ENCODE data around the gene SLC43A2.
"Not testable (repeated sequence)": the region's sequence is repeated elsewhere in the genome, so short reads cannot be mapped to it uniquely, and the experiment has no call there.

The SLC43A2 gene

GRCh38 chr17:1551741-1552140 is 76.9 kb downstream of the SLC43A2 start:
- H3K9me3 Mint-ChIP-seq = no peaks in the 10 kb centered on the region
- no peaks in the 10 kb centered on the region for H3K27me3 Mint-ChIP-seq
- H3K36me3 Mint-ChIP-seq = peaks cover 41 to 49% of the 10 kb centered on the region in 2 donors
- peak overlapping the region; percentile 25 for H3K27ac Mint-ChIP-seq
- peaks cover 29 to 46% of the 10 kb centered on the region in 2 donors for H3K4me1 Mint-ChIP-seq
- ATAC-seq (replicated peaks) (peak in 1 of 2 donors; percentile 15), DNase-seq (no peak)
- H3K4me3 Mint-ChIP-seq = peak overlapping the region in 1 of 2 donors; percentile 50

DNA sequence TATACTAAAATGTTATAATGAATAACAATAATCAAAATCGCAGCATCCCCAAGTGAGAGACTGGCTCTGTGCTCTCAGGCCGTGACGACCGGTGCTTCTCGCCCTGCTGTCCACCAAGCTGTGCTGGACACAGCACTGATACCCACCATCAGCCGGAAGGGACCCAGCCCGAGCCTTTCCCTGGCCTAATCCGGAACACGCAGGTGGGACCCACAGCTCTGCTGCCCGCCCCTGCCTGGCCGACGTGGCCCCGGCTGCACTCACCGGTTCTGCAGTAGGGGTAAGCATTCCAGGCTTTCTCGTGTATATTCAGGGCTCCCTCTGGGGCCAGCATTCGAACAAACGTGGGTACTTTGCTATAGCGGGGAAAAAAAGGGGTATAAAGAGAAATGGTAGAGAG is 80.6 kb downstream of the SLC43A2 start:
- no peaks in the 10 kb centered on the region for H3K9me3 Mint-ChIP-seq
- DNase-seq (no peak), ATAC-seq (replicated peaks) (no peak)
- no peaks in the 10 kb centered on the region for H3K27me3 Mint-ChIP-seq
- H3K4me1 Mint-ChIP-seq = peaks cover 8 to 9% of the 10 kb centered on the region in 2 donors
- no peak overlapping the region for H3K4me3 Mint-ChIP-seq
- no peak overlapping the region for H3K27ac Mint-ChIP-seq
- peaks cover 57 to 65% of the 10 kb centered on the region in 2 donors for H3K36me3 Mint-ChIP-seq

- peaks cover 56 to 65% of the 10 kb centered on the region in 2 donors for H3K36me3 Mint-ChIP-seq
- H3K4me3 Mint-ChIP-seq = no peak overlapping the region
- H3K27me3 Mint-ChIP-seq = no peaks in the 10 kb centered on the region
- no peak for ATAC-seq (replicated peaks)
- peak overlapping the region; percentile 78 for H3K27ac Mint-ChIP-seq
- DNase-seq = no peak
- no peaks in the 10 kb centered on the region for H3K9me3 Mint-ChIP-seq
- H3K4me1 Mint-ChIP-seq = peaks cover under 1 to 3% of the 10 kb centered on the region in 2 donors
Observed at GRCh38 chr17:1546292-1546922, 82.2 kb downstream of the SLC43A2 start.

GRCh38 chr17:1545618-1546017 is 83.0 kb downstream of the SLC43A2 start:
- no peak overlapping the region for H3K4me3 Mint-ChIP-seq
- H3K9me3 Mint-ChIP-seq = no peaks in the 10 kb centered on the region
- no peaks in the 10 kb centered on the region for H3K4me1 Mint-ChIP-seq
- DNase-seq (no peak), ATAC-seq (replicated peaks) (no peak)
- no peak overlapping the region for H3K27ac Mint-ChIP-seq
- H3K27me3 Mint-ChIP-seq = no peaks in the 10 kb centered on the region
- H3K36me3 Mint-ChIP-seq = peaks cover 58 to 65% of the 10 kb centered on the region in 2 donors

- H3K36me3 Mint-ChIP-seq = peaks cover 61 to 73% of the 10 kb centered on the region in 2 donors
- H3K27ac Mint-ChIP-seq = no peak overlapping the region
- DNase-seq (no peak), ATAC-seq (replicated peaks) (no peak)
- H3K9me3 Mint-ChIP-seq = no peaks in the 10 kb centered on the region
- peaks cover 0 to 4% of the 10 kb centered on the region in 2 donors for H3K4me1 Mint-ChIP-seq
- H3K4me3 Mint-ChIP-seq = no peak overlapping the region
- no peaks in the 10 kb centered on the region for H3K27me3 Mint-ChIP-seq
Observed at GRCh38 chr17:1542316-1542715, 86.3 kb downstream of the SLC43A2 start.

DNA sequence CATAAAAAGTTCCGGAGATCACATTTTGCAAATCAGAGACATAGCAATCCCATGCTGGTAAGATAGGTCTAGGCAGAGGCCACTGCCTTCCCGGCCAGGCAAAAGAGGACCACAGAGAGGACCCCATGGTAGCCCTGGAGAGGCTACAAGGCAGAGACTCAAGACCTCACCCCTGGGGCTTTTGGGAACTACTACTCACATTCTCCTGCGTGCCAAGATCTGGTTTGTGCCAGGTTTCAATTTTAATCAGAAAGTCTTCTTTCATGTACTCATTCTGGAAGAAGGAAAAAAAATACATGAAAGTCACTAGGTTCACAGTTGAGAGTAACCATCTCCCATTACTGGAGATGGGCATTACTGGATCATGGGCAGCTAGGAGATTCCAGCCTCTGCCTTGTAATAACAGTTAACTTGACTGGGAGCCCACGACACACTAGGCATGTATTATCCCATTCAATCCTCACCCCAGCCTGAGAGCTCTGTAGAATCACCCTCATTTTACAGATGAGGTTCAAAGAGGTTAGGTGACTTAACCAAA is 87.2 kb downstream of the SLC43A2 start:
- no peak for DNase-seq
- peaks cover 61 to 67% of the 10 kb centered on the region in 2 donors for H3K36me3 Mint-ChIP-seq

DNA sequence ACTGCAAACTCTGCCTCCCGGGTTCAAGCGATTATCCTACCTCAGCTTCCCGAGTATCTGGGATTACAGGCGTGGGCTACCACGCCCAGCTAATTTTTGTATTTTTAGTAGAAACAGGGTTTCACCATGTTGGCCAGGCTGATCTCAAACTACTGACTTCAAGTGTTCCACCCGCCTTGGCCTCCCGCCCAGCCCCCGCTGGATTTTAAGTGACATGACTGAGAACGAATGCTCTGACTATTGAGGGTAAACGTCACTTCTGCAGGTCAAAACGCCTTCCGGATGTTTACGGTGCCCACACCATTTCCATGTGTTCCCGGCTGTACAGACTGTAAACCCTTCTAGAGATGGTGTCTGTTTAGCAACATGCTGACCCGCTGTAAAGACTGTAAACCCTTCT is 88.8 kb downstream of the SLC43A2 start:
- H3K4me3 Mint-ChIP-seq = no peak overlapping the region
- no peak for DNase-seq
- peaks cover 0 to 4% of the 10 kb centered on the region in 2 donors for H3K4me1 Mint-ChIP-seq
- H3K27ac Mint-ChIP-seq = no peak overlapping the region
- no peaks in the 10 kb centered on the region for H3K27me3 Mint-ChIP-seq
- H3K9me3 Mint-ChIP-seq = no peaks in the 10 kb centered on the region
- H3K36me3 Mint-ChIP-seq = peaks cover 52 to 60% of the 10 kb centered on the region in 2 donors
- ATAC-seq (replicated peaks) = no peak

More for the DNA sequence above, 87.2 kb downstream of the SLC43A2 start:
- no peak overlapping the region for H3K27ac Mint-ChIP-seq
- no peak for ATAC-seq (replicated peaks)
- no peak overlapping the region for H3K4me3 Mint-ChIP-seq
- no peaks in the 10 kb centered on the region for H3K9me3 Mint-ChIP-seq
- H3K27me3 Mint-ChIP-seq = no peaks in the 10 kb centered on the region
- H3K4me1 Mint-ChIP-seq = peaks cover 0 to 4% of the 10 kb centered on the region in 2 donors

DNA sequence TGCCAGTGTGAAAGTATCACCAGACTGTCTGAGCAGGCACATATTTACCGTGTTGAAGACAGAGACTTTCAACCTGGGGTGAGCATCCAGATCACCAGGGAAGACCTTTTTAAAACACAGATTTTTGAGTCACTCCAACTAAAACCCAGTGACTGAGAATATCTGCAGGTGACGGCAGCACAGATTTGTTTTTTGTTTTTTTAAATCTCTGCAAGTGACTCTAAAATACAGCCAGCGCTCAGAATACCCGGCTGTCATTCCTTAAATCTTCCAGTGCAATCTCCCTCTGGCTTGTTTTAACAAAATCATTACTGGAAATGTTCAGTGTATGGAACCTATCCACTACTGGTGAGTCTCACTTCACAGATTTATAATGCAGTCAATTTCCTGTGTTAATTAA is 92.9 kb downstream of the SLC43A2 start:
- DNase-seq (no peak), ATAC-seq (replicated peaks) (no peak)
- Mint-ChIP-seq H3K4me1 (peaks cover 7 to 22% of the 10 kb centered on the region in 2 donors), H3K4me3 (no peak overlapping the region), H3K27me3 (no peaks in the 10 kb centered on the region), H3K27ac (no peak overlapping the region), H3K9me3 (no peaks in the 10 kb centered on the region), H3K36me3 (peaks cover 56 to 64% of the 10 kb centered on the region in 2 donors)

DNA sequence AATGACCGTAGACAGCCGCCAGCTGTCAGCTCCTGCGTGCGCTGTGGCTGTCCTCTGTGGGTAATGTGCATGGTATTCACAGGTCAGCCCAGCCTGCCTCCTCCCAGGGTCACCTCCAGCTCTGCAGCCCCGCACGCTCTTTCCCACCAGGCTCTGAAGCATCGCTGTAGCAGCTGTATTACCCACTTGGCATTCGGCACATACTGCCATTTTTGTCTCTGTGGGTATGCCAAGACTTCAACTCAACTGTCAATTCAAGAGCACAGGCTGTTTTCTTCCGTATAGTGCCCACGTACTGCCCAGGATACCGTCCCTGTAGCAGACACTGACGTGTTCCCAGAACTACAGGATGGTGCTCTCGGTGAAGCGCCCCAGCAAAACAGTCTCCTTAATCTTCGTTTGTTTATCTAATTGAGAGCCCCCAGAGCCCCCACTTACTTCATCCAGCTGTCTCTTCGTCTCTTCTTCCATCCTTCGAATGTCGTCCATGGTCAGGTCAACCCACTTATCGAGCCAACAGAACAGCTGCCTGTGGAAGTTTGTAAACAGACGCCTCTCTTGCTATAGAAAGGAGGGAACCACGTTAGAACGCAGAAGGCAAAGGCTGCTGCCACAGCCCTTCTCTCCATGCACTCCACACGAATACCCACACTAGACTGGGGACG is 94.8 kb downstream of the SLC43A2 start:
- H3K27me3 Mint-ChIP-seq = no peaks in the 10 kb centered on the region
- H3K9me3 Mint-ChIP-seq = no peaks in the 10 kb centered on the region
- H3K36me3 Mint-ChIP-seq = peaks cover 48 to 56% of the 10 kb centered on the region in 2 donors
- H3K4me1 Mint-ChIP-seq = peaks cover 11 to 24% of the 10 kb centered on the region in 2 donors
- H3K27ac Mint-ChIP-seq = no peak overlapping the region
- DNase-seq = no peak
- no peak for ATAC-seq (replicated peaks)
- H3K4me3 Mint-ChIP-seq = no peak overlapping the region

- peak; percentile 20 for DNase-seq
- no peaks in the 10 kb centered on the region for H3K27me3 Mint-ChIP-seq
- peaks cover 11 to 24% of the 10 kb centered on the region in 2 donors for H3K4me1 Mint-ChIP-seq
- ATAC-seq (replicated peaks) = peak; percentile 81 to 92
- H3K4me3 Mint-ChIP-seq = no peak overlapping the region
- no peak overlapping the region for H3K27ac Mint-ChIP-seq
- H3K9me3 Mint-ChIP-seq = no peaks in the 10 kb centered on the region
- peaks cover 50 to 57% of the 10 kb centered on the region in 2 donors for H3K36me3 Mint-ChIP-seq
Observed at GRCh38 chr17:1532836-1533602, 95.6 kb downstream of the SLC43A2 start.

- Mint-ChIP-seq H3K9me3 (no peaks in the 10 kb centered on the region), H3K27ac (no peak overlapping the region), H3K27me3 (no peaks in the 10 kb centered on the region), H3K4me1 (peaks cover 11 to 24% of the 10 kb centered on the region in 2 donors), H3K36me3 (peaks cover 41 to 50% of the 10 kb centered on the region in 2 donors), H3K4me3 (no peak overlapping the region)
- ATAC-seq (replicated peaks) = no peak
- no peak for DNase-seq
Observed at GRCh38 chr17:1529863-1530262, 98.8 kb downstream of the SLC43A2 start.

DNA sequence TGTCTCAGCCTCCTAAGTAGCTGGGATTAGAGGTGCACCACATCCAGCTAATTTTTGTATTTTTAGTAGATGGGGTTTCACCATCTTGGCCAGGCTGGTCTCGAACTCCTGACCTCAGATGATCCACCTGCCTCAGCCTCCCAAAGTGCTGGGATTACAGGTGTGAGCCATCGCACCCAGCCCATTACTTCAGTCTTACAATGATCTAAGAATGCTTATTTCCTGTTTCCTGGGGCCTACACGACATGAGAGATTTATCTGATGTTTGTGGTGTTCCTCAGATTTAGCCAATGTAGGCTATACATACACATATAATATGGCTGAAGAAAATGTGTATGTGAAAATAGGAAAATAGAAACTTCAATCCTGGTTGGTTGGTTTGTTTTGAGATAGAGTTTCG is 101.8 kb downstream of the SLC43A2 start:
- not testable (repeated sequence) for DNase-seq; H3K27me3 Mint-ChIP-seq; H3K27ac Mint-ChIP-seq; H3K4me1 Mint-ChIP-seq; H3K9me3 Mint-ChIP-seq; ATAC-seq (replicated peaks); H3K4me3 Mint-ChIP-seq
- H3K36me3 Mint-ChIP-seq = peaks cover 28 to 36% of the 10 kb centered on the region in 2 donors

- no peak for DNase-seq
- H3K4me1 Mint-ChIP-seq = peaks cover 5 to 8% of the 10 kb centered on the region in 2 donors
- no peak overlapping the region for H3K27ac Mint-ChIP-seq
- no peak for ATAC-seq (replicated peaks)
- no peaks in the 10 kb centered on the region for H3K9me3 Mint-ChIP-seq
- no peaks in the 10 kb centered on the region for H3K27me3 Mint-ChIP-seq
- no peak overlapping the region for H3K4me3 Mint-ChIP-seq
- H3K36me3 Mint-ChIP-seq = peaks cover 21 to 44% of the 10 kb centered on the region in 2 donors
Observed at GRCh38 chr17:1522626-1523025, 106.0 kb downstream of the SLC43A2 start.

DNA sequence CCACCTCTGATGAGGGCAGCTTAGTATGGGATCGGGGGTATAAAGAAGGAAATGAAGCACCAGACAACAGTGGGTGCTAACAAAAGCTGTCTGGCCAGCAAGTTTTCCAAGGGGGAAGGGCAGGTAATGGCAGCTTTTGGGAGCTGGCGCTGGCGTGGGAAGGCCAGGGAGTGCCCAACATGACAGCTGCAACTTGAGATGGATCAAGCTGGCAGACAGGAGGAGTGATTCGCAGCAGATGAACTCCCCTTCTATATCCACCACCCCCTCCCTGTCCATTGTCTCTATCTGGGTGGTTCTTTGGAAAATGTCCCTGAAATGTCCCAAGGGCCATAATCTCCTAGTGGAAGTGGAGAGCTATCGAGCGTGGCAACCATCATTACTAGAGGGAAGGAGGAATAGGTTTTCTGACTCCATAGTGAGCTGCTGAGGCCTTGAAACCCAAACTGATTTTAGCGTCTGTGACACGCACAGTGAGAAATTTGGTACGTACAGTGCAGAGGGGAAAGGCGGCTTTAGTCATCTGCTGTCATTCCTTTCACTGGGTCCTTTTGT is 107.5 kb downstream of the SLC43A2 start:
- no peak for ATAC-seq (replicated peaks)
- no peaks in the 10 kb centered on the region for H3K27me3 Mint-ChIP-seq
- no peaks in the 10 kb centered on the region for H3K9me3 Mint-ChIP-seq
- H3K4me3 Mint-ChIP-seq = no peak overlapping the region
- peak overlapping the region; percentile 59 for H3K27ac Mint-ChIP-seq
- DNase-seq = no peak
- H3K4me1 Mint-ChIP-seq = peaks cover 7 to 8% of the 10 kb centered on the region in 2 donors
- H3K36me3 Mint-ChIP-seq = peaks cover 21 to 43% of the 10 kb centered on the region in 2 donors

Data from stimulated activated naive B cell treated with anti-CD40 and anti-IgM and Interleukin-4, amounts not matched to agents 10 μg/mL and 1 μg/mL and 100 μg/mL, for 72 hours (primary cell).